Small intestine (tissue), 7 donors: ENCODE measurements around the gene GPT2. TPM values are rescaled to one million over a fixed set of nuclear protein-coding genes. Genes with fewer than 3 reads are reported as not detected.

Experiments
- DNase-seq, 2 donors: peaks; one replicate each; pipeline versions ENCODE4 v3.0.0 to v3.0.0-alpha.2; 2013
- FAIRE-seq: peaks from 2 replicates; lab custom pipeline; 2012; peaks lifted over from hg19 to GRCh38; lab: Jason Lieb, UNC
- H3K27ac ChIP-seq, 3 donors: one replicate each; pipeline ENCODE4 v1.5.1; 2013; ENCODE audit warnings: low read length in 2 of 3, mild to moderate bottlenecking in 2 of 3, control low read depth in 1 of 3, inconsistent platforms in 1 of 3, low read depth in 1 of 3, moderate library complexity in 1 of 3
- H3K27me3 ChIP-seq, 3 donors: one replicate each; pipeline ENCODE4 v1.6.1; 2013; ENCODE audit warnings: low read length in 3 of 3, inconsistent platforms in 1 of 3; ENCODE audit not compliant: control insufficient read depth in 3 of 3, insufficient read depth in 3 of 3
- H3K36me3 ChIP-seq, 3 donors: one replicate each; pipeline ENCODE4 v1.6.1; 2013; ENCODE audit warnings: low read length in 3 of 3, inconsistent platforms in 1 of 3, low read depth in 1 of 3, mild to moderate bottlenecking in 1 of 3, moderate library complexity in 1 of 3; ENCODE audit not compliant: control insufficient read depth in 3 of 3, insufficient read depth in 2 of 3
- H3K4me1 ChIP-seq, 3 donors: one replicate each; pipeline ENCODE4 v1.6.1; 2013; ENCODE audit warnings: low read length in 2 of 3, inconsistent platforms in 1 of 3, low read depth in 1 of 3, mild to moderate bottlenecking in 1 of 3, moderate library complexity in 1 of 3; ENCODE audit not compliant: control insufficient read depth in 3 of 3, insufficient read depth in 2 of 3
- H3K4me3 ChIP-seq, 3 donors: one replicate each; pipeline ENCODE4 v1.5.1; 2013; ENCODE audit warnings: low read length in 3 of 3, control low read depth in 1 of 3, inconsistent platforms in 1 of 3, low read depth in 1 of 3, mild to moderate bottlenecking in 1 of 3, moderate library complexity in 1 of 3
- H3K9me3 ChIP-seq, 2 donors: one replicate each; pipeline ENCODE4 v1.6.1; 2013; ENCODE audit warnings: low read depth in 1 of 2, low read length in 1 of 2; ENCODE audit not compliant: control insufficient read depth in 2 of 2, insufficient read depth in 1 of 2
- WGBS, 3 donors: extraction: QIAGEN DNeasy Blood & Tissue Kit; methylation state at CpG; one replicate each; pipeline ENCODE4 v1.1.7; 2013; 5-methylcytosine and 5-hydroxymethylcytosine counted together
- polyA plus RNA-seq, 4 donors: library from polyadenylated mRNA; stranded (reverse) in 3 of 4; unstranded in 1 of 4; fragments of 200-250 nt in 3 of 4; fragments of 120-200 nt in 1 of 4; gene quantifications; one replicate each; pipeline versions ENCODE4 v1.2.1 to v1.2.3, GENCODE V29; 2013
- donor health status: healthy with polysubstance abuse.
- donor health status: control.
- donor health status: control.
- donor health status: Bipolar disorder and iron deficiency.
- donor health status: healthy.

The GPT2 gene
- polyA plus RNA-seq, 4 donors, result 2.2 to 25.4 (median 7.4) TPM

GRCh38 chr16:46908540-46909372 lies 24.6 kb downstream of the GPT2 start:
- no peak for FAIRE-seq
- H3K27me3 ChIP-seq, result no peaks in the 10 kb centered on the region
- no peak overlapping the region for H3K27ac ChIP-seq
- WGBS, 3 donors, result 47 to 53% (median 51%) methylated on average over 6 of the region's 6 CpGs
- no peaks in the 10 kb centered on the region for H3K4me1 ChIP-seq
- peaks cover 0 to 2% (median 0%) of the 10 kb centered on the region in 3 donors for H3K36me3 ChIP-seq
- DNase-seq, result peak; percentile 46 to 69
- no peak overlapping the region for H3K4me3 ChIP-seq
- H3K9me3 ChIP-seq, result no peaks in the 10 kb centered on the region

- Histone ChIP-seq H3K4me3 (no peak overlapping the region), H3K36me3 (peaks cover 0 to 2% (median 0%) of the 10 kb centered on the region in 3 donors), H3K9me3 (no peaks in the 10 kb centered on the region), H3K4me1 (no peaks in the 10 kb centered on the region), H3K27ac (no peak overlapping the region), H3K27me3 (no peaks in the 10 kb centered on the region)
- no peak for DNase-seq
- FAIRE-seq, result no peak
- 60 to 80% (median 74%) methylated on average over 3 of the region's 3 CpGs for WGBS, 3 donors
Measured at GRCh38 chr16:46911038-46911437, 26.9 kb downstream of the GPT2 start.

GRCh38 chr16:46911650-46912049 lies 27.5 kb downstream of the GPT2 start:
- H3K27me3 ChIP-seq, result no peaks in the 10 kb centered on the region
- no peaks in the 10 kb centered on the region for H3K9me3 ChIP-seq
- no peaks in the 10 kb centered on the region for H3K4me1 ChIP-seq
- H3K4me3 ChIP-seq, result no peak overlapping the region
- no peak overlapping the region for H3K27ac ChIP-seq
- WGBS, 3 donors, result 86 to 89% (median 89%) methylated on average over 4 of the region's 4 CpGs
- H3K36me3 ChIP-seq, result peaks cover 0 to 2% (median 0%) of the 10 kb centered on the region in 3 donors
- DNase-seq, result no peak
- FAIRE-seq, result no peak

GRCh38 chr16:46914556-46915201 lies 30.5 kb downstream of the GPT2 start:
- no peak for FAIRE-seq
- no peak for DNase-seq
- Histone ChIP-seq H3K36me3 (peaks cover 0 to 5% (median 0%) of the 10 kb centered on the region in 3 donors), H3K4me1 (no peaks in the 10 kb centered on the region), H3K27ac (no peak overlapping the region), H3K9me3 (no peaks in the 10 kb centered on the region), H3K27me3 (no peaks in the 10 kb centered on the region), H3K4me3 (no peak overlapping the region)
- WGBS, 3 donors, result 87 to 92% (median 87%) methylated on average over 11 of the region's 11 CpGs

- DNase-seq (no peak), FAIRE-seq (no peak)
- Histone ChIP-seq H3K4me1 (no peaks in the 10 kb centered on the region), H3K9me3 (no peaks in the 10 kb centered on the region), H3K27ac (no peak overlapping the region), H3K4me3 (no peak overlapping the region), H3K27me3 (no peaks in the 10 kb centered on the region), H3K36me3 (peaks cover 0 to 4% (median 0%) of the 10 kb centered on the region in 3 donors)
- WGBS, 3 donors, result 94 to 96% (median 95%) methylated on average over 2 of the region's 2 CpGs
Measured at GRCh38 chr16:46915483-46916025, 31.4 kb downstream of the GPT2 start.

- FAIRE-seq, result no peak
Measured at GRCh38 chr16:46916980-46917379, 32.8 kb downstream of the GPT2 start.

GRCh38 chr16:46918400-46918799 lies 34.2 kb downstream of the GPT2 start:
- Histone ChIP-seq H3K27ac (no peak overlapping the region), H3K36me3 (peaks cover 0 to 7% (median 2%) of the 10 kb centered on the region in 3 donors), H3K4me1 (no peaks in the 10 kb centered on the region), H3K27me3 (no peaks in the 10 kb centered on the region), H3K4me3 (no peak overlapping the region), H3K9me3 (no peaks in the 10 kb centered on the region)
- 74 to 82% (median 74%) methylated on average over 11 of the region's 11 CpGs for WGBS, 3 donors
- DNase-seq (no peak), FAIRE-seq (no peak)

More at GRCh38 chr16:46916980-46917379, 32.8 kb downstream of the GPT2 start:
- H3K4me1 ChIP-seq, result no peaks in the 10 kb centered on the region
- H3K27me3 ChIP-seq, result no peaks in the 10 kb centered on the region
- WGBS, 3 donors, result 95 to 100% (median 99%) methylated on average over 3 of the region's 3 CpGs
- peaks cover 0 to 4% (median 0%) of the 10 kb centered on the region in 3 donors for H3K36me3 ChIP-seq
- DNase-seq, result no peak
- no peak overlapping the region for H3K4me3 ChIP-seq
- no peak overlapping the region for H3K27ac ChIP-seq
- H3K9me3 ChIP-seq, result no peaks in the 10 kb centered on the region
